Mesendoderm (in vitro differentiated cells): Measurements from ENCODE around the gene LRRC10B.

Experiments
- DNase-seq: peaks from one replicate; pipeline ENCODE4 v3.0.0; 2013
- H2AK5ac ChIP-seq: 2 replicates; pipeline ENCODE4 v1.6.1; 2013; ENCODE audit warnings: low read length, inconsistent platforms
- H2BK120ac ChIP-seq: 2 replicates; pipeline ENCODE4 v1.6.1; 2013; ENCODE audit warnings: low read depth, mild to moderate bottlenecking, low read length, moderate library complexity, mixed read lengths
- H2BK15ac ChIP-seq: replicated peaks from 2 replicates; pipeline ENCODE4 v1.6.1; 2013; ENCODE audit warnings: low read depth, mild to moderate bottlenecking, moderate library complexity
- H2BK5ac ChIP-seq: 2 replicates; pipeline ENCODE4 v1.6.1; 2013; ENCODE audit warnings: low read length, inconsistent platforms
- H3K18ac ChIP-seq: 2 replicates; pipeline ENCODE4 v1.6.1; 2013; ENCODE audit warnings: mild to moderate bottlenecking, low read length, mixed read lengths
- H3K23ac ChIP-seq: one replicate; pipeline ENCODE4 v1.6.1; 2013; ENCODE audit warnings: low read length
- H3K27ac ChIP-seq: 2 replicates; pipeline ENCODE4 v1.5.1; 2013; ENCODE audit warnings: low read depth, mild to moderate bottlenecking, inconsistent platforms, low read length, moderate library complexity
- H3K27me3 ChIP-seq: 2 replicates; pipeline ENCODE4 v1.6.1; 2013; ENCODE audit warnings: low read length, control low read depth, mild to moderate bottlenecking, inconsistent platforms; ENCODE audit not compliant: insufficient read depth, poor library complexity
- H3K36me3 ChIP-seq: 2 replicates; pipeline ENCODE4 v1.6.1; 2013; ENCODE audit warnings: low read length, inconsistent platforms; ENCODE audit not compliant: control insufficient read depth, insufficient read depth
- H3K4ac ChIP-seq: one replicate; pipeline ENCODE4 v1.6.1; 2013; ENCODE audit warnings: low read depth, mild to moderate bottlenecking, low read length, moderate library complexity
- H3K4me1 ChIP-seq: 2 replicates; pipeline ENCODE4 v1.6.1; 2013; ENCODE audit warnings: low read depth, low read length, inconsistent platforms; ENCODE audit not compliant: control insufficient read depth
- H3K4me2 ChIP-seq: 2 replicates; pipeline ENCODE4 v1.6.1; 2013; ENCODE audit warnings: low read length
- H3K4me3 ChIP-seq: 2 replicates; pipeline ENCODE4 v1.5.1; 2013; ENCODE audit warnings: mild to moderate bottlenecking, low read length
- H3K56ac ChIP-seq: one replicate; pipeline ENCODE4 v1.6.1; 2013; ENCODE audit warnings: low read length
- H3K79me1 ChIP-seq: 2 replicates; pipeline ENCODE4 v1.6.1; 2013; ENCODE audit warnings: low read length, inconsistent platforms
- H3K79me2 ChIP-seq: 2 replicates; pipeline ENCODE4 v1.6.1; 2013; ENCODE audit warnings: mild to moderate bottlenecking, low read length; ENCODE audit not compliant: control insufficient read depth, insufficient read depth
- H3K9ac ChIP-seq: 2 replicates; pipeline ENCODE4 v1.6.1; 2013; ENCODE audit warnings: low read length, inconsistent platforms
- H4K5ac ChIP-seq: one replicate; pipeline ENCODE4 v1.6.1; 2013; ENCODE audit warnings: low read length
- H4K8ac ChIP-seq: one replicate; pipeline ENCODE4 v1.6.1; 2013; ENCODE audit warnings: low read depth, mild to moderate bottlenecking, control low read depth, low read length, moderate library complexity
- whole genome bisulfite sequencing: extraction: QIAGEN DNeasy Blood & Tissue Kit; methylation state at CpG from one replicate; pipeline ENCODE4 v1.1.7; 2013; ENCODE audit warnings: low lambda C conversion rate, missing lambda C conversion rate; ENCODE audit not compliant: insufficient coverage; ENCODE audit errors: extremely low coverage; 5-methylcytosine and 5-hydroxymethylcytosine counted together

LRRC10B gene

DNA sequence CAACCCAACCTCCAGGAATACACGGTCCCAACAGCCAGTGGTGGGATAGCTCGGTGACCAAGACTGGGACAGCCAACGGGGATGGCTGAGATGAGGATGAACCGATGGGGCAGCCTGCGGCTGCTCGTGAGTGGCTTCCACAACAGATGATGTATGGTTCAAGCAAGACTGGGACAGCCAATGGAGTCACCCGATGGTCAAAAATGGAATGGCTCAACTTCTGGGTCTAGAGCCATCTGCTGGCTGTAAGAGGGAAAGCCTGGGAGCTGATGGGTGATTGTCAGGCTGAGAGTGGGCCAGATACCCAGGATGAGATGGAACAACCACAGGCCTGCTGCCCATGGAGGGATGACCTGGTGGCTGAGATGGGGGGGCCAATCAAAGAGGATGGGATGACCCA is 36.8 kb downstream of the LRRC10B start:
- Histone ChIP-seq H2BK5ac (no peak overlapping the region), H3K27me3 (no peaks in the 10 kb centered on the region), H3K4me1 (peaks cover 4% of the 10 kb centered on the region), H3K4me3 (no peak overlapping the region), H2AK5ac (no peak overlapping the region), H3K56ac (no peak overlapping the region), H3K79me1 (no peaks in the 10 kb centered on the region), H3K79me2 (no peaks in the 10 kb centered on the region), H3K4me2 (no peak overlapping the region), H3K18ac (no peak overlapping the region), H4K8ac (no peak overlapping the region), H3K9ac (no peak overlapping the region), H3K23ac (no peak overlapping the region), H2BK120ac (no peak overlapping the region), H3K4ac (no peak overlapping the region), H3K27ac (no peak overlapping the region), H2BK15ac (no peak overlapping the region), H4K5ac (no peak overlapping the region), H3K36me3 (no peaks in the 10 kb centered on the region)
- DNase-seq, result peak; percentile 55
- WGBS, result no CpG with 5 or more reads among the region's 7 CpGs

DNA sequence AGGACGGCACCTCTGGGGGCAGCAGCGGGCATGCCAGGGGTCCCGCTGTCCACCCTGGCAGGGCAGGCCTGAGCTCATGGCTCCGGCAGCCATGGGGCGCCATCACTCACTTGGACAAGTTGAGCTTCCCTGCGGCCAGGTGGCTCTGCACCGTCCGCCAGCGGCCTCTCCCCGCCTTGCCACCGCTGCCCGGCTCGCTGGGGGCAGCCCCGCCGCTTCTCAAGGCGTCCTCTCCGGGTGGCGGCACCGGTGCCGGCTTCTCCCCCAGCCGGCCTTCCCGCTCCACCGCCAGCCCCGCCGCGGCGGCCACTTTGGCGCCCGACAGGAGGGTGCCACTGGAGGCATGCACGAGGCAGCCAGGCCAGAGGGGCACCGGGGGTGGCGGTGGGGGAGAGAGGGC is 37.4 kb downstream of the LRRC10B start:
- Histone ChIP-seq H3K79me2 (no peaks in the 10 kb centered on the region), H3K9ac (no peak overlapping the region), H3K79me1 (no peaks in the 10 kb centered on the region), H2BK15ac (no peak overlapping the region), H3K23ac (no peak overlapping the region), H3K27ac (no peak overlapping the region), H4K8ac (no peak overlapping the region), H3K27me3 (no peaks in the 10 kb centered on the region), H2BK120ac (no peak overlapping the region), H3K56ac (no peak overlapping the region), H2AK5ac (no peak overlapping the region), H3K18ac (no peak overlapping the region), H4K5ac (no peak overlapping the region), H3K4ac (no peak overlapping the region), H2BK5ac (no peak overlapping the region), H3K4me1 (peaks cover 4% of the 10 kb centered on the region), H3K4me3 (no peak overlapping the region), H3K36me3 (no peaks in the 10 kb centered on the region), H3K4me2 (no peak overlapping the region)
- WGBS, result no CpG with 5 or more reads among the region's 32 CpGs
- no peak for DNase-seq

DNA sequence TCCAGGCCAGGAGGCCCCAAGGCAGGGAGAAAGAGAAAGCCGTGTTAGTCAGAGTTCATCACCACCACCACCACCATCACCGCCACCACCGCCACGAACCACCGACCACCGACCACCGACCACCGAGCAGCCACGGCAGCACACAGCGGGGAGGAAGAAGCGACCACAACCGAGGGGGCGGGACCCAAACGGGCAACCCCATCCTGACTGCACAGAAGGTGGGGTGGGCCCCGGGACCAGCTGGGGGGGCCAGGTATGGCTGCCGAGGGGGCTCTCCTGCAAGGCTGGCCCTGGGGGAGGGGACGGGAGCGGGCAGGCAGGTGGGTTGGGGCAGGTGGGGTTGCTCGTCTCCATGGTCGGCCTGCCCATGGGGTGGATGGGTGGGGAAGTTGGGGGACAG is 38.1 kb downstream of the LRRC10B start:
- Histone ChIP-seq H2BK5ac (no peak overlapping the region), H3K4me1 (peaks cover 4% of the 10 kb centered on the region), H3K27ac (no peak overlapping the region), H4K8ac (no peak overlapping the region), H3K4me2 (no peak overlapping the region), H3K4ac (no peak overlapping the region), H3K79me1 (no peaks in the 10 kb centered on the region), H4K5ac (no peak overlapping the region), H3K23ac (no peak overlapping the region), H3K4me3 (no peak overlapping the region), H2AK5ac (no peak overlapping the region), H3K36me3 (no peaks in the 10 kb centered on the region), H2BK120ac (no peak overlapping the region), H3K79me2 (no peaks in the 10 kb centered on the region), H3K56ac (no peak overlapping the region), H3K9ac (no peak overlapping the region), H2BK15ac (no peak overlapping the region), H3K18ac (no peak overlapping the region), H3K27me3 (no peaks in the 10 kb centered on the region)
- no peak for DNase-seq
- WGBS, result no CpG with 5 or more reads among the region's 20 CpGs

DNA sequence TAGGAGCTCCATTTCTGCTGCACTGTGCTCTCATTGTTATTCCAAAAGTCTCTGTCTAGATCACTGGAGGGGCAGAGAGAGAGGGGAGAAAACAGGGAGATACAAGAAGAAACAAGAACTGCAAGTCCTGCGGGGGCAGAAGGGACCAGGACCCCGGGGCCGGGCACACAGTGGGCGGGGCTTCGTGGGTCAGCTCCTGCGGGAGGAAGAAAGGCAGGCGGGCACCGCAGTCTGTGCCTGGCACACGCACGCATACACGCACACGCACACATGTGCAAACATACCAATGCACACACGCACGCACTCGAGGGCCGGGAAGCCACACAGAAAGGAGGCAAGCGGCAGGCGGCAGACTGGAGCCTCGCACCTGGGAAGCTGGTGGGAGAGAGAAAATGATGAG is 38.7 kb downstream of the LRRC10B start:
- no peak for DNase-seq
- Histone ChIP-seq H3K36me3 (no peaks in the 10 kb centered on the region), H2BK15ac (no peak overlapping the region), H3K4me2 (no peak overlapping the region), H2BK120ac (no peak overlapping the region), H3K79me2 (no peaks in the 10 kb centered on the region), H2AK5ac (no peak overlapping the region), H3K18ac (no peak overlapping the region), H4K8ac (no peak overlapping the region), H3K9ac (no peak overlapping the region), H3K27ac (no peak overlapping the region), H3K4me3 (no peak overlapping the region), H3K56ac (no peak overlapping the region), H3K4me1 (no peaks in the 10 kb centered on the region), H3K23ac (no peak overlapping the region), H2BK5ac (no peak overlapping the region), H3K27me3 (no peaks in the 10 kb centered on the region), H4K5ac (no peak overlapping the region), H3K79me1 (no peaks in the 10 kb centered on the region), H3K4ac (no peak overlapping the region)
- WGBS, result no CpG with 5 or more reads among the region's 19 CpGs

DNA sequence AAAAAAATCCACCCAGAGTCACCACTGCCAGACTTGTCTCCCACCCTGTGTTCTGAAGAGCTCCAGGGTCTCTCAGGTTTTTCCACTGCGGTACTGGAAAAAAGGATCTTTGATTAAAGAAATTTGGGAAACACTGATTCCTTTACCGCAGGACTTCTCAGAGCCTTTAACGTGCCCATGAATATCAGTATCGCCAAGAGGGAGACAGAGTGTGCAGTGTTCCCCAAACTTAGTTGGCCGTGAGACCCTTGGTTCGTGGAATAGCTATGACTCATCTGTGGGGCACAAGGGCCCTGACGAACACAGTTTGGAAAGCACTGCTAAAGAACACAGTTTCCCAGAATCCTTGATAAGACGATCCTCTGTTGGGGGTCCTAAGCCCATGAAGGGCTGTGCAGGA is 40.6 kb downstream of the LRRC10B start:
- no peak overlapping the region for H3K4me3 ChIP-seq
- no peak overlapping the region for H3K9ac ChIP-seq
- no peak overlapping the region for H2BK120ac ChIP-seq
- H2BK5ac ChIP-seq, result no peak overlapping the region
- no peak overlapping the region for H3K4me2 ChIP-seq
- no peak overlapping the region for H2BK15ac ChIP-seq
- no peak overlapping the region for H4K8ac ChIP-seq
- WGBS, result no CpG with 5 or more reads among the region's 8 CpGs
- no peaks in the 10 kb centered on the region for H3K27me3 ChIP-seq
- DNase-seq, result no peak
- H3K4me1 ChIP-seq, result no peaks in the 10 kb centered on the region
- no peak overlapping the region for H3K18ac ChIP-seq
- H3K23ac ChIP-seq, result no peak overlapping the region
- no peak overlapping the region for H3K56ac ChIP-seq
- no peaks in the 10 kb centered on the region for H3K79me2 ChIP-seq
- H3K27ac ChIP-seq, result no peak overlapping the region
- H3K4ac ChIP-seq, result no peak overlapping the region
- H3K36me3 ChIP-seq, result no peaks in the 10 kb centered on the region
- H2AK5ac ChIP-seq, result no peak overlapping the region
- no peaks in the 10 kb centered on the region for H3K79me1 ChIP-seq
- H4K5ac ChIP-seq, result no peak overlapping the region

DNA sequence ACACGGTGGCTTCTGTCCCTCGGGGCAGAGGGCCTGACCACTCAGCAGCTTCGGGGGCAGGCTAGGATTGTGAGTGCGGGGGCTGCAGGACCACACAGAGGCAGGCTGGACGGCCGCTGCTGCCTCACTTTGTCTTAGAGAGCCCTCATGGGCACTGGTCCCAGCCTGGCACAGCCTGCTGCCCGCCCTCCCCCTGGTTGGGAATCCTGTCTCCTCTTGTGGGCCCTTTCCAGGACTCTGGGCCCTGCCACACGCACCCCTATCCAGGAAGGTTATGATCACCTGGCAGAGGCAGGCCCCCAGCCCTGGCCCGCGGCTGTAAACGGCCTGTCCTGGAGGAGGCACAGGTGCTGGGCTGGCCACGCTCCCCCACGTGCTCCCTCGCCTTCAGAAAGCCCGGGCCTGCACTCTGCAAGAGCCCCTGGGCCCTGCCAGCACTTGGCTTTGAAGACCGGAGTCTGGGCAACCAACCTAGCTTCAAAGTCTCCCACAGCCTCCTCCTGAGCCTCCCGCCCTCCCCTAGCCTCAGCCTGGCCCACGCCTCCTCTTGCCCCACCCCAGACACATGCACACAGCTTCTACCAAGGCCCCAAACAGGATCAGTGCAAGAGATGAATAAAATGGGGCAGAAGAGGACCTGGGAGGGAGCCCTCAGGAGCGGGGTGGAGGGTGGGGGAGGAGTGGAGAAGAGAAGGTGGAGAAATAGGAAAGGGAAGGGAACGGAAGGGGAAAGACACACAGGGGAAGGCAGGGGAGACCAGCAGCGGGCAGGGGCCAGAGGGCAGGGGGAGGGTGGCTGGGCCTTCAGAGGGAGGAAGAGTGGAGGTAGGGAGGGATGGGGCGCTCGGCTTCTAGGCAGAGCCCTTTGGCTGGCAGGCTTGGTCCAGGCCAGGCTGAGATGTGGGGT is 41.4 kb downstream of the LRRC10B start:
- no peak overlapping the region for H2BK120ac ChIP-seq

More for the DNA sequence above, 41.4 kb downstream of the LRRC10B start:
- Histone ChIP-seq H3K4me2 (no peak overlapping the region), H3K9ac (no peak overlapping the region), H3K79me1 (no peaks in the 10 kb centered on the region), H3K4ac (no peak overlapping the region), H3K27me3 (no peaks in the 10 kb centered on the region), H4K8ac (no peak overlapping the region), H3K18ac (no peak overlapping the region), H2BK15ac (no peak overlapping the region), H3K56ac (no peak overlapping the region), H3K36me3 (no peaks in the 10 kb centered on the region), H3K27ac (no peak overlapping the region), H2BK5ac (no peak overlapping the region), H4K5ac (no peak overlapping the region), H3K4me1 (no peaks in the 10 kb centered on the region), H3K23ac (no peak overlapping the region), H2AK5ac (no peak overlapping the region), H3K79me2 (no peaks in the 10 kb centered on the region), H3K4me3 (no peak overlapping the region)
- no peak for DNase-seq
- no CpG with 5 or more reads among the region's 23 CpGs for WGBS
